Loucy (cell line): Measurements from ENCODE around the gene FGFR2.

Experiments
- EZH2phosphoT487 ChIP-seq: fragments of 200-600 bp; IDR thresholded peaks from 2 replicates; pipeline ENCODE4 v1.6.1; 2018; ENCODE audit warnings: antibody characterized with exemption, mild to moderate bottlenecking, moderate library complexity, borderline replicate concordance
- TF ChIP-seq, protein P1 (sequence below): fragments of 200-600 bp; sonication (generic); conservative IDR thresholded peaks from 2 replicates; pipeline ENCODE4 v1.5.1; 2014; ENCODE audit warnings: mild to moderate bottlenecking, antibody characterized with exemption, low read length

DNA sequence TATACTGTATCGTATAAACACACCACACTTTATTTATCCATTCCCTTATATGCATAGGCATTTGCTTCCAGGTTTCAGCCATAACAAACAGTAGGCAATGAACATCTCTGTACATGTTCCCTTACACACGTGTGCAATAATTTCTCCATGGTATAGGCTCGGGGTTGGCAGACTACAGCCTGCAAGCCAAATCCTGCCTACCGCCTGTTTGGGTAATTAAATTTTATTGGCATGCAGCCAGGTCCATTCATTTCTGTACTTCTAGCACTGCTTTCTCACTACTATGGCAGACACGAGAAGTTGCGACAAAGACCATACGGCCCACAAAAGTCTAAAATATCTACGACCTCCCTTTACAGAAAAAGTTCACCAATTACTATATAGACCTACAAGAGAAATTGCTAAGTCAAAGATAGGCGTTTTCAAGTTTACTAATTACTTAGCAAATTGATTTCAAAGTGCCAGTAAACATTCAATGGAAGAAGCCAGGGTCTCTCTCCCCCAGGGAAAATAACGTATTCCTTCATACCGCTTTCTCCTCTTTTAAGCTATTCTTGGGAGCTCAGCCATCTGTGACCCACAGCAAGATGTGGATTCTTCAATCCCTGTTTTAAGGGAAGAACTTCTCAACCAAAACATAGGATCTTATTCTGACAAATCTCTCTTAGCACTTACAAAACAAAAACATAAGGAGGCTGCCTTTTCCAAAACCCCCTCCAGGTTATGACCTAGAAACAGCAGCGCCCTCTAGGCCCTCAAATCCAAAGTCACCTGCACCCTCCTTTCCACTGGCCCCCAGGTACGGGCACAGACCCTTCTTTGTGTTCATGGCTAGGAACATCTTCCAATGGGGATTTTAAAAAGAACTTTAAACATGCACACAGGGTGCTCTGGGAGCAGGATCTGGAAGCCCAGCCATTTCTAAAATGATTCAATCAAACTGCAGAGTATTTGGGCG lies 100.5 kb downstream of the FGFR2 start:
- TF ChIP-seq, protein P1, sequence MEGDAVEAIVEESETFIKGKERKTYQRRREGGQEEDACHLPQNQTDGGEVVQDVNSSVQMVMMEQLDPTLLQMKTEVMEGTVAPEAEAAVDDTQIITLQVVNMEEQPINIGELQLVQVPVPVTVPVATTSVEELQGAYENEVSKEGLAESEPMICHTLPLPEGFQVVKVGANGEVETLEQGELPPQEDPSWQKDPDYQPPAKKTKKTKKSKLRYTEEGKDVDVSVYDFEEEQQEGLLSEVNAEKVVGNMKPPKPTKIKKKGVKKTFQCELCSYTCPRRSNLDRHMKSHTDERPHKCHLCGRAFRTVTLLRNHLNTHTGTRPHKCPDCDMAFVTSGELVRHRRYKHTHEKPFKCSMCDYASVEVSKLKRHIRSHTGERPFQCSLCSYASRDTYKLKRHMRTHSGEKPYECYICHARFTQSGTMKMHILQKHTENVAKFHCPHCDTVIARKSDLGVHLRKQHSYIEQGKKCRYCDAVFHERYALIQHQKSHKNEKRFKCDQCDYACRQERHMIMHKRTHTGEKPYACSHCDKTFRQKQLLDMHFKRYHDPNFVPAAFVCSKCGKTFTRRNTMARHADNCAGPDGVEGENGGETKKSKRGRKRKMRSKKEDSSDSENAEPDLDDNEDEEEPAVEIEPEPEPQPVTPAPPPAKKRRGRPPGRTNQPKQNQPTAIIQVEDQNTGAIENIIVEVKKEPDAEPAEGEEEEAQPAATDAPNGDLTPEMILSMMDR, result no peak
- TF ChIP-seq EZH2phosphoT487, result no peak
